Loucy (cell line): Measurements from ENCODE around the gene MGAT4C.
"Not testable (repeated sequence)": the region's sequence is repeated elsewhere in the genome, so short reads cannot be mapped to it uniquely, and the experiment has no call there.

Experiments
- H2AFZ ChIP-seq: fragments of 200-600 bp; sonication (generic); 2 replicates; pipeline ENCODE4 v1.6.0; 2016; ENCODE audit warnings: antibody characterized with exemption, mild to moderate bottlenecking, low read length, moderate library complexity
- H3F3A ChIP-seq: fragments of 200-600 bp; 2 replicates; pipeline ENCODE4 v1.6.0; 2016; ENCODE audit warnings: antibody characterized with exemption, low read depth, mild to moderate bottlenecking
- H3K27me3 ChIP-seq: fragments of 200-600 bp; sonication (generic); 2 replicates; pipeline ENCODE4 v1.6.1; 2014; ENCODE audit warnings: low read length, mild to moderate bottlenecking; ENCODE audit not compliant: insufficient read depth, poor library complexity, severe bottlenecking
- H3K36me3 ChIP-seq: fragments of 200-600 bp; sonication (generic); 2 replicates; pipeline ENCODE4 v1.6.1; 2016; ENCODE audit warnings: low read length; ENCODE audit not compliant: insufficient read depth
- H3K4me1 ChIP-seq: fragments of 200-600 bp; sonication (generic); 2 replicates; pipeline ENCODE4 v1.5.1; 2014; ENCODE audit warnings: low read length, mild to moderate bottlenecking; ENCODE audit not compliant: insufficient read depth, poor library complexity, severe bottlenecking
- H3K4me2 ChIP-seq: fragments of 200-600 bp; sonication (generic); 2 replicates; pipeline ENCODE4 v1.6.0; 2014; ENCODE audit warnings: antibody characterized with exemption, low read length, low read depth, mild to moderate bottlenecking; ENCODE audit not compliant: poor library complexity, severe bottlenecking
- H3K4me3 ChIP-seq: fragments of 200-600 bp; sonication (generic); 2 replicates; pipeline ENCODE4 v1.5.1; 2014; ENCODE audit warnings: low read length, mild to moderate bottlenecking, mixed read lengths; ENCODE audit not compliant: poor library complexity, severe bottlenecking
- H3K79me2 ChIP-seq: fragments of 200-600 bp; sonication (generic); 2 replicates; pipeline ENCODE4 v1.6.1; 2014; ENCODE audit warnings: low read length; ENCODE audit not compliant: insufficient read depth
- H3K9ac ChIP-seq: fragments of 200-600 bp; sonication (generic); 2 replicates; pipeline ENCODE4 v1.6.0; 2014; ENCODE audit warnings: mild to moderate bottlenecking, low read depth, low read length, moderate library complexity; ENCODE audit not compliant: poor library complexity, severe bottlenecking
- H3K9me2 ChIP-seq: fragments of 200-600 bp; sonication (generic); replicated peaks from 2 replicates; pipeline ENCODE4 v1.6.1; 2016; ENCODE audit warnings: low read depth, low read length, mixed read lengths
- H3K9me3 ChIP-seq: fragments of 200-600 bp; sonication (generic); 2 replicates; pipeline ENCODE4 v1.6.1; 2014; ENCODE audit warnings: mild to moderate bottlenecking, antibody characterized with exemption, low read length, low read depth; ENCODE audit not compliant: insufficient read depth
- H4K20me1 ChIP-seq: fragments of 200-600 bp; sonication (generic); 2 replicates; pipeline ENCODE4 v1.6.0; 2014; ENCODE audit warnings: antibody characterized with exemption, low read length, mild to moderate bottlenecking; ENCODE audit not compliant: insufficient read depth, poor library complexity, severe bottlenecking
- EZH2phosphoT487 ChIP-seq: fragments of 200-600 bp; IDR thresholded peaks from 2 replicates; pipeline ENCODE4 v1.6.1; 2018; ENCODE audit warnings: antibody characterized with exemption, mild to moderate bottlenecking, moderate library complexity, borderline replicate concordance
- TF ChIP-seq, protein P1 (sequence below): fragments of 200-600 bp; sonication (generic); conservative IDR thresholded peaks from 2 replicates; pipeline ENCODE4 v1.5.1; 2014; ENCODE audit warnings: mild to moderate bottlenecking, antibody characterized with exemption, low read length

Gene MGAT4C

DNA sequence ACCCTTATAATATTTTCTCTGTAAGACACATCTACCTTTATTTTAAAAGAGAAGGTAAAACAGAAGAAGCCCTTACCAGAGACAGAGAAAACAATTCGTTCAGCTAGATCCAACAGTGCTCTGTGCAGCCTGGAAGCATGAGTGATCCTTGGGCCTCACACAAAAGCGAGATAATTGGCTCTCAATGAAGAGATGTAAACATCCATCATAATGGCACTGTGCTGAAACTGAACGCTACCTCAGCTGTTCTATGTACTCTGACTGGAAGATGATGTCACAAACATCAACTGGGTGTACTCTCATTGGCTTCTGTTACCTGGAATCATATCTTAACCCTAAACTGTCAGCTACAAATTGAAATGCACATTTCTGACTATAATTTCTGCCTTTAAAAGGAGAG, at the start of gene MGAT4C:
TSS of gene MGAT4C (minus strand) at position 229 of the 400 bp plus-strand sequence.
- Histone ChIP-seq H3F3A (no peaks in the 10 kb centered on the region), H2AFZ (no peak within 1 kb of the TSS), H3K79me2 (no peaks in the 10 kb centered on the region), H3K27me3 (no peaks in the 10 kb centered on the region), H3K4me3 (no peak within 1 kb of the TSS), H3K4me2 (no peak within 1 kb of the TSS), H3K9ac (no peak within 1 kb of the TSS), H3K36me3 (no peaks in the 10 kb centered on the region), H3K9me2 (no peaks in the 10 kb centered on the region), H3K4me1 (no peaks in the 10 kb centered on the region), H4K20me1 (no peaks in the 10 kb centered on the region), H3K9me3 (no peaks in the 10 kb centered on the region)
- no peak for TF ChIP-seq EZH2phosphoT487
- TF ChIP-seq, protein P1, sequence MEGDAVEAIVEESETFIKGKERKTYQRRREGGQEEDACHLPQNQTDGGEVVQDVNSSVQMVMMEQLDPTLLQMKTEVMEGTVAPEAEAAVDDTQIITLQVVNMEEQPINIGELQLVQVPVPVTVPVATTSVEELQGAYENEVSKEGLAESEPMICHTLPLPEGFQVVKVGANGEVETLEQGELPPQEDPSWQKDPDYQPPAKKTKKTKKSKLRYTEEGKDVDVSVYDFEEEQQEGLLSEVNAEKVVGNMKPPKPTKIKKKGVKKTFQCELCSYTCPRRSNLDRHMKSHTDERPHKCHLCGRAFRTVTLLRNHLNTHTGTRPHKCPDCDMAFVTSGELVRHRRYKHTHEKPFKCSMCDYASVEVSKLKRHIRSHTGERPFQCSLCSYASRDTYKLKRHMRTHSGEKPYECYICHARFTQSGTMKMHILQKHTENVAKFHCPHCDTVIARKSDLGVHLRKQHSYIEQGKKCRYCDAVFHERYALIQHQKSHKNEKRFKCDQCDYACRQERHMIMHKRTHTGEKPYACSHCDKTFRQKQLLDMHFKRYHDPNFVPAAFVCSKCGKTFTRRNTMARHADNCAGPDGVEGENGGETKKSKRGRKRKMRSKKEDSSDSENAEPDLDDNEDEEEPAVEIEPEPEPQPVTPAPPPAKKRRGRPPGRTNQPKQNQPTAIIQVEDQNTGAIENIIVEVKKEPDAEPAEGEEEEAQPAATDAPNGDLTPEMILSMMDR: no peak

DNA sequence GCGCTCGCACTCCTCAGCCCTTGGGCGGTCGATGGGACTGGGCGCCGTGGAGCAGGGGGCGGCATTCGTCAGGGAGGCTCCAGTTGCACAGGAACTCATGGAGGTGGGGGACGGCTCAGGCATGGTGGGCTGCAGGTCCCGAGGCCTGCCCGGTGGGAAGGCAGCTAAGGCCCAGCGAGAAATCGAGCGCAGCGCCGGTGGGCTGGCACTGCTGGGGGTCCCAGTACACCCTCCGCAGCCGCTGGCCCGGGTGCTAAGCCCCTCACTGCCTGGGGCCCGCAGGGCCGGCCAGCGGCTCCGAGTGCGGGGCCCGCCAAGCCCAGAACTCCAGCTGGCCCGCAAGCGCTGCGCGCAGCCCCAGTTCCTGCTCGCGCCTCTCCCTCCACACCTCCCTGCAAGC, 40.2 kb upstream of the MGAT4C start:
- not testable (repeated sequence) for H3K36me3 ChIP-seq

DNA sequence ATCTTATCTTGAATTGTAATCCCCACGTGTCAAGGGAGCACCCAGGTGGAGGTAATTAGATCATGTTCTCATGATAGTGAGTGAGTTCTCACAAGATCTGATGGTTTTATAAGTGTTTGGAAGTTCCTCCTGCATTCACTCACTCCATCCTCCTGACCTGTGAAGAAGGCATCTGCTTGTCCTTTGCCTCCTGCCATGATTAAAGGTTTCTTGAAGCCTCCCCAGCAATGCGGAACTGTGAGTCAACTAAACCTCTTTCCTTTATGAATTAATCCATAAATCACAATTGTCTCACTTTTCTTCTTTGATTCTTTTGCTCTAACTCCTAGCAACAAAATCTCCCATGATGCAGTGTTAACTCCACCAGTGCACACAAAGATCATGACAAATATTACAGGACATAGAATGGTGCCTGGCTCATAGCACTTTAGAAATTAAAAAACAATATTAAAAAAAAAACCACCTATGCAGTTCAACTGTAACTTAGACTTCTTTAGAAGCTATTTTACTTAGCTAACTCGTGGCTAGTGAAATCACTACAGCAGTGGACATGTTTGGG, 37.6 kb upstream of the MGAT4C start:
- Histone ChIP-seq H2AFZ (no peak overlapping the region), H4K20me1 (no peaks in the 10 kb centered on the region), H3F3A (no peaks in the 10 kb centered on the region), H3K4me2 (no peak overlapping the region), H3K9me3 (no peaks in the 10 kb centered on the region), H3K79me2 (no peaks in the 10 kb centered on the region), H3K4me3 (no peak overlapping the region), H3K9ac (no peak overlapping the region), H3K4me1 (no peaks in the 10 kb centered on the region), H3K27me3 (no peaks in the 10 kb centered on the region), H3K36me3 (no peaks in the 10 kb centered on the region), H3K9me2 (no peaks in the 10 kb centered on the region)
- TF ChIP-seq, protein P1: no peak
- TF ChIP-seq EZH2phosphoT487: no peak

More for the DNA sequence above, 40.2 kb upstream of the MGAT4C start:
- H3K27me3 ChIP-seq, H4K20me1 ChIP-seq, H3K4me3 ChIP-seq, H2AFZ ChIP-seq, H3K79me2 ChIP-seq, H3F3A ChIP-seq, H3K9ac ChIP-seq, H3K9me3 ChIP-seq, H3K4me1 ChIP-seq, H3K9me2 ChIP-seq, H3K4me2 ChIP-seq: not testable (repeated sequence)

DNA sequence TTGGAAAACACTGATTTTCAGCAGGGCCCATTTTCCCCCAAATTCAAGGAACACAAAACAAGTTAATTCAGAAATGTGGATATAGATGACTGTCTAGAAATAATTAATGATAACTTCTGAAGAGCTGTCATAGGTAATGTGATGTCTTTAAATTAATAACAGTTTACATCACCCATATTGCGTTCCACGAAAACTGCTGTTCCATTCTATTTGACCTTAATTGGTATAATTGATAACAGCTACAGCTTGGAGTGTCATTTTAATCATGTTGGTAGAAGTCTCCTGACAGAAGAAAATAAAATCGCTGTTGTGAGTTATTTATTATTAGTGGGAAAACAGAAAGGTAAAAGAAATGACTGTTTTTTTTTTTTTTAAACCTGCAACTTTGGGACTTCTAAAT, 36.3 kb upstream of the MGAT4C start:
- Histone ChIP-seq H2AFZ (no peak overlapping the region), H3F3A (no peaks in the 10 kb centered on the region), H3K9me3 (no peaks in the 10 kb centered on the region), H3K4me2 (no peak overlapping the region), H4K20me1 (no peaks in the 10 kb centered on the region), H3K4me3 (no peak overlapping the region), H3K9me2 (no peaks in the 10 kb centered on the region), H3K4me1 (no peaks in the 10 kb centered on the region), H3K27me3 (no peaks in the 10 kb centered on the region), H3K9ac (no peak overlapping the region), H3K36me3 (no peaks in the 10 kb centered on the region), H3K79me2 (no peaks in the 10 kb centered on the region)
- TF ChIP-seq, protein P1: no peak
- no peak for TF ChIP-seq EZH2phosphoT487
